GM23248 (cell line): ENCODE results near the gene COL9A3. TPM values are rescaled to one million over a fixed set of nuclear protein-coding genes. Genes with fewer than 3 reads are reported as not detected.

ENCODE experiments used
- DNase-seq: peaks from one replicate; pipeline ENCODE4 v3.0.0-alpha.2; 2015
- H2AFZ ChIP-seq: fragments of 200-600 bp; sonication (generic); 2 replicates; pipeline ENCODE4 v1.6.1; 2016; ENCODE audit warnings: antibody characterized with exemption
- H3F3A ChIP-seq: fragments of 200-600 bp; sonication (generic); 2 replicates; pipeline ENCODE4 v1.6.1; 2016; ENCODE audit warnings: mild to moderate bottlenecking, antibody characterized with exemption, mixed run types; ENCODE audit not compliant: insufficient read depth
- H3K27ac ChIP-seq: fragments of 200-600 bp; sonication (generic); 2 replicates; pipeline ENCODE4 v1.5.1; 2016; ENCODE audit warnings: mild to moderate bottlenecking
- H3K27me3 ChIP-seq: fragments of 200-600 bp; sonication (generic); replicated peaks from 2 replicates; pipeline ENCODE4 v1.6.1; 2016; ENCODE audit warnings: mild to moderate bottlenecking; ENCODE audit not compliant: insufficient read depth
- H3K36me3 ChIP-seq: fragments of 200-600 bp; sonication (generic); 2 replicates; pipeline ENCODE4 v1.6.1; 2016; ENCODE audit warnings: low read depth, mild to moderate bottlenecking
- H3K4me1 ChIP-seq: fragments of 200-600 bp; sonication (generic); 2 replicates; pipeline ENCODE4 v1.6.1; 2016; ENCODE audit warnings: mild to moderate bottlenecking; ENCODE audit not compliant: insufficient read depth
- H3K4me2 ChIP-seq: fragments of 200-600 bp; sonication (generic); one replicate; pipeline ENCODE4 v1.6.1; 2016; ENCODE audit warnings: mild to moderate bottlenecking; ENCODE audit not compliant: unreplicated experiment
- H3K4me3 ChIP-seq: fragments of 200-600 bp; sonication (generic); 2 replicates; pipeline ENCODE4 v1.5.1; 2016; ENCODE audit warnings: mild to moderate bottlenecking
- H3K79me2 ChIP-seq: fragments of 200-600 bp; sonication (generic); 2 replicates; pipeline ENCODE4 v1.6.1; 2016; ENCODE audit warnings: mild to moderate bottlenecking; ENCODE audit not compliant: insufficient read depth
- H3K9ac ChIP-seq: fragments of 200-600 bp; sonication (generic); 2 replicates; pipeline ENCODE4 v1.6.1; 2016; ENCODE audit warnings: mild to moderate bottlenecking
- H3K9me2 ChIP-seq: fragments of 200-600 bp; sonication (generic); 2 replicates; pipeline ENCODE4 v1.6.1; 2016; ENCODE audit warnings: mixed run types, mild to moderate bottlenecking, moderate library complexity; ENCODE audit not compliant: insufficient read depth
- H3K9me3 ChIP-seq: fragments of 200-600 bp; sonication (generic); one replicate; pipeline ENCODE4 v1.6.1; 2017; ENCODE audit warnings: low read depth
- H4K20me1 ChIP-seq: fragments of 200-600 bp; sonication (generic); 2 replicates; pipeline ENCODE4 v1.6.0; 2016; ENCODE audit not compliant: insufficient read depth
- EZH2 ChIP-seq: fragments of 200-600 bp; sonication (generic); IDR thresholded peaks from 2 replicates; pipeline ENCODE4 v1.6.1; 2018; ENCODE audit warnings: antibody characterized with exemption, mild to moderate bottlenecking; ENCODE audit not compliant: insufficient read depth, poor library complexity, severe bottlenecking
- EZH2phosphoT487 ChIP-seq: fragments of 200-600 bp; sonication (generic); IDR thresholded peaks from 2 replicates; pipeline ENCODE4 v1.6.1; 2018; ENCODE audit warnings: antibody characterized with exemption, moderate library complexity, mild to moderate bottlenecking, low read depth; ENCODE audit not compliant: insufficient read depth
- WGBS, 2 experiments: methylation state at CpG; one replicate each; pipeline ENCODE4 v1.1.6; 2015 to 2017; ENCODE audit warnings: low lambda C conversion rate in 2 of 2, low coverage in 1 of 2; ENCODE audit errors: missing lambda C conversion rate in 2 of 2; 5-methylcytosine and 5-hydroxymethylcytosine counted together
- in situ Hi-C: fragments of 300-500 bp; cut with MboI; formaldehyde crosslinking; loops from 2 replicates; pipeline ENCODE4 v1.15.0; 2020
- polyA plus RNA-seq: library from polyadenylated mRNA; unstranded; fragments of >200 nt; fragmentation: Nextera tagmentation; extraction: Ambion mirVana; gene quantifications from 2 replicates; pipeline ENCODE4 v1.2.1, GENCODE V29; 2016
- total RNA-seq: library from RNA; depleted of rRNA; stranded (reverse); fragments of >200 nt; shearing (Covaris generic); gene quantifications from 2 replicates; pipeline ENCODE4 v1.2.3, GENCODE V29; 2014

COL9A3 gene
- total and polyA plus RNA-seq, 2 experiments from 2014 or later: 0.25 TPM; not detected in 1

DNA sequence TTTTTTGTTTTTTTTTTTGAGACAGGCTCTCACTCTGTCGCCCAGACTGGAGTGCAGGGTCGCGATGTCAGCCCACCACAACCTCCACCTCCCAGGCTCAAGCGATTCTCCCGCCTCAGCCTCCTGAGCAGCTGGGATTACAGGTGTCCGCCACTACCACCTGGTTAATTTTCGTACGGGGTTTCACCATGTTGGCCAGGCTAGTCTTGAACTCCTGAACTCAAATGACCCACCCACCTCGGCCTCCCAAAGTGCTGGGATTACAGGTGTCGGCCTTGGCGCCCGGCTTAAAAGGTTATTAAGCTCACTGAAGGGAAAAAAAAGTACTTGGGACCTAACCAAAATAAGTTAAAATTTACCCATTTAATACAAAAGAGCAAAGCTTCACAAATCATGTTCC lies 42.9 kb downstream of the COL9A3 start:
- Histone ChIP-seq H3K9me2 (no peaks in the 10 kb centered on the region), H3K27ac (peak overlapping the region; percentile 35), H3K4me2 (peak overlapping the region; percentile 61), H3K9me3 (no peaks in the 10 kb centered on the region), H3K27me3 (no peaks in the 10 kb centered on the region), H2AFZ (no peak overlapping the region), H3K36me3 (peaks cover 13% of the 10 kb centered on the region; the same call in 1 of the 2 replicates), H3K9ac (peak overlapping the region; percentile 67), H3K4me1 (no peaks in the 10 kb centered on the region), H3F3A (no peaks in the 10 kb centered on the region), H3K79me2 (peaks cover 56% of the 10 kb centered on the region), H3K4me3 (peak overlapping the region; percentile 70), H4K20me1 (no peaks in the 10 kb centered on the region)
- no peak for DNase-seq
- in situ Hi-C loops: no loop called here
- TF ChIP-seq EZH2: no peak
- TF ChIP-seq EZH2phosphoT487: no peak
- 85 to 89% methylated on average over 12 of the region's 12 CpGs for WGBS, 2 experiments

GRCh38 chr20:62860391-62860923 lies 43.6 kb downstream of the COL9A3 start:
- DNase-seq: peak; percentile 68
- H4K20me1 ChIP-seq: no peaks in the 10 kb centered on the region
- in situ Hi-C loops: no loop called here
- peaks cover 51% of the 10 kb centered on the region for H3K79me2 ChIP-seq
- H2AFZ ChIP-seq: peak overlapping the region; percentile 69
- H3K27me3 ChIP-seq: no peaks in the 10 kb centered on the region
- H3K4me2 ChIP-seq: peak overlapping the region; percentile 61
- H3F3A ChIP-seq: no peaks in the 10 kb centered on the region
- TF ChIP-seq EZH2: no peak
- H3K4me3 ChIP-seq: peak overlapping the region; percentile 70
- H3K9me2 ChIP-seq: no peaks in the 10 kb centered on the region
- peak overlapping the region; percentile 35 for H3K27ac ChIP-seq
- H3K4me1 ChIP-seq: no peaks in the 10 kb centered on the region
- H3K36me3 ChIP-seq: peaks cover 10% of the 10 kb centered on the region; the same call in 1 of the 2 replicates
- 0 to 2% methylated on average over 15 to 21 of the region's 24 CpGs for WGBS, 2 experiments
- H3K9ac ChIP-seq: peak overlapping the region; percentile 67
- H3K9me3 ChIP-seq: no peaks in the 10 kb centered on the region

GRCh38 chr20:62860924-62861691 lies 44.3 kb downstream of the COL9A3 start:
- peak; percentile 64 for DNase-seq
- in situ Hi-C loops: no loop called here
- Histone ChIP-seq H3K4me1 (no peaks in the 10 kb centered on the region), H3K27me3 (no peaks in the 10 kb centered on the region), H2AFZ (peak overlapping the region; percentile 69; the same call in 1 of the 2 replicates), H3K9me3 (no peaks in the 10 kb centered on the region), H3K27ac (peak overlapping the region; percentile 35), H3K9ac (peak overlapping the region; percentile 67), H3K36me3 (peaks cover 10% of the 10 kb centered on the region; the same call in 1 of the 2 replicates), H3K4me3 (peak overlapping the region; percentile 70), H3K4me2 (peak overlapping the region; percentile 61), H3F3A (no peaks in the 10 kb centered on the region), H3K9me2 (no peaks in the 10 kb centered on the region), H3K79me2 (peaks cover 45% of the 10 kb centered on the region), H4K20me1 (no peaks in the 10 kb centered on the region)
- 1% methylated on average over 88 to 94 of the region's 129 CpGs for WGBS, 2 experiments
- TF ChIP-seq EZH2 (no peak), EZH2phosphoT487 (no peak)

DNA sequence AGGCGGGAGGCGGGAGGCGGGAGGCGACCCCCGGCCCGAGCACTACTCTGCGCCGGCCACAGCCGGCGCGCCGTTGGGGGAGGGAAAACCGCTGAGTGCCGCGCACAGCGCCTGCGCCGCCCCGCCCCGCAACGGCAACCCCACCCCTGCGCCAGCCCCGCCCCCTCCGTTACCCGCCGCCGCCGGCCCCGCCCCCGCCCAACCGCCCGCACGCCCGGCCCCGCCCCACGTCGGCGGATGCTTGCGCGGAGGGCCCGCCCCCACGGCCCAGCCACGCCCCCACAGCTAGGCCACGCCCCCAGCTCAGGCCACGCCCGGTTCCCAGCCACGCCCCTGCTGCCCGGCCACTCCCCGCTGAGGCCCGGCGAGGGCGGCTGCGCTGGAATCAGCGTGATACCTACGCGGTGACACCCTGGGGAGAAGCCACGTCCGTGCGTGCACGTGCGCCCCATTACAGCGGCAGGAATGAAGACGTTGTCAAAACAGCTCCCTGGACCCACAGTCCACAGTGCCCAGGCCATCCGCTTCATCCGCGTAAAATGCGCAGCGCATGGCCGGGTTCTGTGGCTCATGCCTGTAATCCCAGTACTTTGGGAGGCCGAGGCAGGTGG lies 45.0 kb downstream of the COL9A3 start, which contains the start of gene TCFL5:
Gene TCFL5 (minus strand): TSS at position 97 of the 611 bp plus-strand sequence. CDS start 152 bp downstream, outside the sequence.
- H3K9me3 ChIP-seq: no peaks in the 10 kb centered on the region
- peak within 1 kb of the TSS; percentile 70 for H3K4me3 ChIP-seq
- peak within 1 kb of the TSS; percentile 73 for H2AFZ ChIP-seq
- H3K9me2 ChIP-seq: no peaks in the 10 kb centered on the region
- in situ Hi-C loops: no loop called here
- H3K4me1 ChIP-seq: no peaks in the 10 kb centered on the region
- peak within 1 kb of the TSS; percentile 67 for H3K9ac ChIP-seq
- H3K79me2 ChIP-seq: peaks cover 37% of the 10 kb centered on the region
- 9 to 22% methylated on average over 26 to 70 of the region's 70 CpGs for WGBS, 2 experiments
- no peaks in the 10 kb centered on the region for H3F3A ChIP-seq
- H3K4me2 ChIP-seq: peak within 1 kb of the TSS; percentile 61
- H4K20me1 ChIP-seq: no peaks in the 10 kb centered on the region
- H3K36me3 ChIP-seq: peaks cover 8% of the 10 kb centered on the region; the same call in 1 of the 2 replicates
- peak; percentile 92 for DNase-seq
- H3K27ac ChIP-seq: peak within 1 kb of the TSS; percentile 35
- H3K27me3 ChIP-seq: no peaks in the 10 kb centered on the region
- TF ChIP-seq EZH2phosphoT487: no peak
- no peak for TF ChIP-seq EZH2
